Fibroblast of lung (primary cell): ENCODE results near the gene CHD2. TPM values are rescaled to one million over a fixed set of nuclear protein-coding genes. Genes with fewer than 3 reads are reported as not detected.

Experiments used
- DNase-seq, 2 donors: peaks; one replicate each; pipeline versions ENCODE4 v3.0.0 to v3.0.0-alpha.2; 2010; ENCODE audit warnings: low read depth in 2 of 2
- H2AFZ ChIP-seq: 2 replicates; pipeline ENCODE4 v1.5.1; 2012; ENCODE audit warnings: low read length, control low read depth, inconsistent platforms
- H3K27ac ChIP-seq: 2 replicates; pipeline ENCODE4 v1.5.1; 2011; ENCODE audit warnings: low read length, control low read depth; ENCODE audit not compliant: insufficient read depth
- H3K27me3 ChIP-seq: 2 replicates; pipeline ENCODE4 v1.5.1; 2011; ENCODE audit warnings: mild to moderate bottlenecking, low read length; ENCODE audit not compliant: control insufficient read depth, insufficient read depth
- H3K36me3 ChIP-seq: 2 replicates; pipeline ENCODE4 v1.5.1; 2011; ENCODE audit warnings: low read length; ENCODE audit not compliant: control insufficient read depth, insufficient read depth
- H3K4me1 ChIP-seq: 2 replicates; pipeline ENCODE4 v1.5.1; 2011; ENCODE audit warnings: low read length; ENCODE audit not compliant: control insufficient read depth, insufficient read depth; ENCODE audit errors: extremely low read depth
- H3K4me2 ChIP-seq: 2 replicates; pipeline ENCODE4 v1.5.1; 2011; ENCODE audit warnings: low read length, control low read depth; ENCODE audit not compliant: insufficient read depth; ENCODE audit errors: extremely low read depth
- H3K4me3 ChIP-seq, 4 experiments: fragments of 200-600 bp in 1 of 4; sonication (generic) in 1 of 4; replicated peaks in 1 of 4; 2 replicates each; pipeline ENCODE4 v1.5.1; 2011 to 2016; ENCODE audit warnings: low read length in 4 of 4, low read depth in 3 of 4, mild to moderate bottlenecking in 3 of 4, control low read depth in 2 of 4, inconsistent platforms in 1 of 4, mixed read lengths in 1 of 4; ENCODE audit not compliant: insufficient read depth in 1 of 4; ENCODE audit errors: control extremely low read depth in 1 of 4
- H3K79me2 ChIP-seq: 2 replicates; pipeline ENCODE4 v1.5.1; 2012; ENCODE audit warnings: mild to moderate bottlenecking, low read length, inconsistent platforms; ENCODE audit not compliant: control insufficient read depth, insufficient read depth
- H3K9ac ChIP-seq: 2 replicates; pipeline ENCODE4 v1.5.1; 2011; ENCODE audit warnings: mild to moderate bottlenecking, low read length, control low read depth; ENCODE audit not compliant: insufficient read depth
- H3K9me3 ChIP-seq: 2 replicates; pipeline ENCODE4 v1.5.1; 2012; ENCODE audit warnings: low read depth, low read length; ENCODE audit not compliant: control insufficient read depth, insufficient read depth
- H4K20me1 ChIP-seq: 2 replicates; pipeline ENCODE4 v1.5.1; 2011; ENCODE audit warnings: low read length; ENCODE audit not compliant: control insufficient read depth, insufficient read depth; ENCODE audit errors: extremely low read depth
- EZH2 ChIP-seq: IDR thresholded peaks from 2 replicates; pipeline ENCODE4 v1.5.1; 2012; ENCODE audit warnings: low read length, control low read depth, mild to moderate bottlenecking; ENCODE audit errors: missing control alignments
- polyA plus RNA-seq, 2 donors: library from polyadenylated mRNA; depleted of rRNA in 1 of 2; stranded (reverse) in 1 of 2; unstranded in 1 of 2; fragments of >200 nt; gene quantifications; 2 replicates each; pipeline ENCODE4 v1.2.1, GENCODE V29; 2011 to 2012; ENCODE audit warnings: missing spikeins in 1 of 2
- total RNA-seq: library from RNA; depleted of rRNA; stranded (reverse); fragments of >200 nt; gene quantifications from 2 replicates; pipeline ENCODE4 v1.2.1, GENCODE V29; 2014
- TF ChIP-seq, protein P1 (sequence below), 2 donors: IDR thresholded peaks in 1 of 2; conservative IDR thresholded peaks in 1 of 2; 1 replicate in 1 of 2; 2 replicates in 1 of 2; pipeline ENCODE4 v1.5.1; 2011 to 2012; ENCODE audit warnings: low read length in 2 of 2, control low read depth in 1 of 2, inconsistent platforms in 1 of 2, low read depth in 1 of 2, mild to moderate bottlenecking in 1 of 2

The CHD2 gene
- total and polyA plus RNA-seq, 2 donors (not counting 1 experiment from before 2014, with no cell fraction given), result 36.5 to 92.5 TPM

DNA sequence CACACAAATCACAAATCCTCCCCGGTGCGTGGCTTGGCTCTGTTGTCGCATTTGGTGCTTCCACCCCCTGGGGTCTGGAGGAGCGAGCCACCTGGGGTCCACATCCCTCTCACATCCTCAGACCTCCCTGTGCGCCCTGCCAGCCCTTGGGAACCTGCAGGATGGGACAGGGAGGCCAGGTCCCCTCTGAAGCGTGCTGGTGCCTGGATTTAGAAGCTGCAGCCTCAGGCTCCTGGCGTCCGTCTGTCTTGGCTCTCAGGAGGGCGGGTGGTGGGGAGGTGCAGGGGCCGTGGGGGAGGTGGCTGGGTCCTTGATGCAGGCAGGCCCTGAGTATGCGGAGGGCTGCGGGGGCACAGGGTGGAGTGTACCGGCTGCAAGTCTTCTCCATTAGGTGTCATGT is 150.5 kb downstream of the CHD2 start:
- Histone ChIP-seq H3K4me3 (no peak overlapping the region), H4K20me1 (no peaks in the 10 kb centered on the region), H2AFZ (no peak overlapping the region), H3K79me2 (no peaks in the 10 kb centered on the region), H3K27ac (no peak overlapping the region), H3K4me1 (no peaks in the 10 kb centered on the region), H3K27me3 (no peaks in the 10 kb centered on the region), H3K36me3 (no peaks in the 10 kb centered on the region), H3K4me2 (no peak overlapping the region), H3K9me3 (no peaks in the 10 kb centered on the region), H3K9ac (no peak overlapping the region)
- DNase-seq, result no peak
- TF ChIP-seq EZH2, result no peak
- TF ChIP-seq, protein P1, sequence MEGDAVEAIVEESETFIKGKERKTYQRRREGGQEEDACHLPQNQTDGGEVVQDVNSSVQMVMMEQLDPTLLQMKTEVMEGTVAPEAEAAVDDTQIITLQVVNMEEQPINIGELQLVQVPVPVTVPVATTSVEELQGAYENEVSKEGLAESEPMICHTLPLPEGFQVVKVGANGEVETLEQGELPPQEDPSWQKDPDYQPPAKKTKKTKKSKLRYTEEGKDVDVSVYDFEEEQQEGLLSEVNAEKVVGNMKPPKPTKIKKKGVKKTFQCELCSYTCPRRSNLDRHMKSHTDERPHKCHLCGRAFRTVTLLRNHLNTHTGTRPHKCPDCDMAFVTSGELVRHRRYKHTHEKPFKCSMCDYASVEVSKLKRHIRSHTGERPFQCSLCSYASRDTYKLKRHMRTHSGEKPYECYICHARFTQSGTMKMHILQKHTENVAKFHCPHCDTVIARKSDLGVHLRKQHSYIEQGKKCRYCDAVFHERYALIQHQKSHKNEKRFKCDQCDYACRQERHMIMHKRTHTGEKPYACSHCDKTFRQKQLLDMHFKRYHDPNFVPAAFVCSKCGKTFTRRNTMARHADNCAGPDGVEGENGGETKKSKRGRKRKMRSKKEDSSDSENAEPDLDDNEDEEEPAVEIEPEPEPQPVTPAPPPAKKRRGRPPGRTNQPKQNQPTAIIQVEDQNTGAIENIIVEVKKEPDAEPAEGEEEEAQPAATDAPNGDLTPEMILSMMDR (conservative IDR thresholded peaks at IDR 0.05 in 1 of 2, IDR thresholded peaks at IDR 0.05 in 1 of 2; ENCODE audit: low read depth in 1 of 2, low read length in 2 of 2), result no peak

DNA sequence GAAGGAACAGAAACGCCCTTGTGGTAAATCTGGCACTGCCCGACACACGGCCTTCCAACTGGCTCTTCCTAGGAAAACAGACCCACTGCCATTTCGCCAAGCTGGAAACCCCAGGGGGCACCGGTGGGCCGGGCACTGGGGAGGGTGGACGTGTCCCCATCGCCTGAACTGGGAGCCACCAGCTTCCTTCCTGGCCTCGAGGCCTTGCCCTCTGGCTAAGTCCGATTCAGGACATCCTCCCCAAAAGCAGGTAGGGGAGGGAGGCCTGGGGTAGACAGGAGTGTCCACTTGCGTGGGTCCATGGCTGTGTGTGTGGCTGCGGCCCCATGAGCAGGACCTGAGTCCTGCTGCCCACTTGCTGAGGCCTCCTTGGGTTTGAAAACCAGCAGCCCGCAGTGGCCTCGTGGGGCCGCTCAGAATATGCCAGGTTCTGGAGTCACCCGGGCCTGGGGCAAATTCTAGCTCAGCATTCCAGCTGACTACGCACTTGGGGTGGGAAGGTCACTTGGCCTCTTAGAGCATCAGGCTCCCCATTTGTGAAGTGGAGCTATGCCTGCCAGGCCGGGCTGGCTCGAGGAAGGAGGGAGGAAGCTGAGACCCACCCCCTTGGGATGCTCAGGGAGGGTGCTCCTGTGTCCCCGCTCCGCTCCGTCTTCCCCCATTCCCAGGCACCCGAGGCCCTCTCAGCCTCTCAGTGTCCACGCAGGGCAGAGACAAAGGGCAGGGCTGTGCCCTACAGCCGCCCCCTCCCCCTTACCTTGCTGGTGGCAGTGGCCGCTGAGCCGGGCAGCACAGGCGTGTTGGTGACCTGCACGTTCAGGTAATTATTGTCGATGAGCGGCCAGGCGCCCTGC is 151.3 kb downstream of the CHD2 start:
- Histone ChIP-seq H3K4me3 (no peak overlapping the region), H3K79me2 (no peaks in the 10 kb centered on the region), H3K9ac (no peak overlapping the region), H3K27ac (no peak overlapping the region), H3K4me2 (no peak overlapping the region), H3K9me3 (no peaks in the 10 kb centered on the region), H3K4me1 (no peaks in the 10 kb centered on the region), H3K36me3 (no peaks in the 10 kb centered on the region), H3K27me3 (no peaks in the 10 kb centered on the region), H4K20me1 (no peaks in the 10 kb centered on the region), H2AFZ (no peak overlapping the region)
- TF ChIP-seq, protein P1 (conservative IDR thresholded peaks at IDR 0.05 in 1 of 2, IDR thresholded peaks at IDR 0.05 in 1 of 2; ENCODE audit: low read depth in 1 of 2, low read length in 2 of 2), result no peak
- TF ChIP-seq EZH2, result no peak
- DNase-seq, result no peak

DNA sequence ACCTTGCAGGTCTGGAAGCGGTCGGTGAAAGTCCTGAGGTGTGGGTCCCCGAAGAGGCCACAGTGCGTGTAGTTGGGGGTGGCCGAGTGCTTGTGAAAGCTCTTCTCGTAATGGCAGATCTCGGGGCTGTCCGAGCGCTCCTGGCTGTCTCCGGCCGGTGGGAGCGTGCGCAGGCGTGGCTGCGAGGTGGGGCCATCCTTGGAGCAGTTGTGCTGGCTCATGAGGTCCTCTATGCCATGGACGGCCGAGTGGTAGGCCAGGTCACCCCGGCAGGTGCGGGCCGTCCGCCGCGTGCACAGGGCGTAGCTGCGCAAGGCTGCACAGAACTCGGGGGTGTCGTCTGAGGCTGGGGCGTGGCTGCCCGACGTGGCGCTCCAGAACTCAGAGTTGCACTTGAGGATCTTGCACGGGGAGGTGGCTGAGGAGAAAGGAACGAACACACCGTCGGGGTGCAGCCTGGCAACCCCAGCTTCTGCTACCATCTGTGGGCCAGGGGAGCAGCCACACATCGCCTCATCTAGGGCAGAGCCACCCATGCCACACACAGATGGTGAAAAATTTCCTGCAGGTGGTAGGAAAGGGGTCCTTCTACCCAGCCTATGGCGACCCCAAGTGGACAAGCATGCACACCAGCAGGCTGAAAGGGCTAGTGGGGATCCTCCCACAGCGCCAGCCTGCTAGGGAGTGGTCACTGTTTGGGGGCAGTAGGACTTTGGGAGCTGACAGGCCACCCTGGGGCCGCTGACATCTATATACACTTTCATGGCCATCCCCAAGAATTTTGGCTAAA is 152.2 kb downstream of the CHD2 start:
- Histone ChIP-seq H3K4me3 (no peak overlapping the region), H3K4me2 (no peak overlapping the region), H3K9me3 (no peaks in the 10 kb centered on the region), H2AFZ (no peak overlapping the region), H3K4me1 (no peaks in the 10 kb centered on the region), H4K20me1 (no peaks in the 10 kb centered on the region), H3K79me2 (no peaks in the 10 kb centered on the region), H3K27me3 (no peaks in the 10 kb centered on the region), H3K27ac (no peak overlapping the region), H3K36me3 (no peaks in the 10 kb centered on the region), H3K9ac (no peak overlapping the region)
- TF ChIP-seq, protein P1 (conservative IDR thresholded peaks at IDR 0.05 in 1 of 2, IDR thresholded peaks at IDR 0.05 in 1 of 2; ENCODE audit: low read depth in 1 of 2, low read length in 2 of 2), result peak in 1 of 2 donors; percentile 14
- TF ChIP-seq EZH2, result no peak
- DNase-seq, result no peak
